ENCODE results near the gene LPIN2.

GRCh38 chr18:3052411-3052758 lies 39.4 kb upstream of the LPIN2 start:
- no peak for TF ChIP-seq YY1 (IDR thresholded peaks at IDR 0.05)
- TF ChIP-seq, protein P1, sequence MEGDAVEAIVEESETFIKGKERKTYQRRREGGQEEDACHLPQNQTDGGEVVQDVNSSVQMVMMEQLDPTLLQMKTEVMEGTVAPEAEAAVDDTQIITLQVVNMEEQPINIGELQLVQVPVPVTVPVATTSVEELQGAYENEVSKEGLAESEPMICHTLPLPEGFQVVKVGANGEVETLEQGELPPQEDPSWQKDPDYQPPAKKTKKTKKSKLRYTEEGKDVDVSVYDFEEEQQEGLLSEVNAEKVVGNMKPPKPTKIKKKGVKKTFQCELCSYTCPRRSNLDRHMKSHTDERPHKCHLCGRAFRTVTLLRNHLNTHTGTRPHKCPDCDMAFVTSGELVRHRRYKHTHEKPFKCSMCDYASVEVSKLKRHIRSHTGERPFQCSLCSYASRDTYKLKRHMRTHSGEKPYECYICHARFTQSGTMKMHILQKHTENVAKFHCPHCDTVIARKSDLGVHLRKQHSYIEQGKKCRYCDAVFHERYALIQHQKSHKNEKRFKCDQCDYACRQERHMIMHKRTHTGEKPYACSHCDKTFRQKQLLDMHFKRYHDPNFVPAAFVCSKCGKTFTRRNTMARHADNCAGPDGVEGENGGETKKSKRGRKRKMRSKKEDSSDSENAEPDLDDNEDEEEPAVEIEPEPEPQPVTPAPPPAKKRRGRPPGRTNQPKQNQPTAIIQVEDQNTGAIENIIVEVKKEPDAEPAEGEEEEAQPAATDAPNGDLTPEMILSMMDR (IDR thresholded peaks at IDR 0.05; ENCODE audit: low read depth, low read length, missing input control), result no peak
- no peak for TF ChIP-seq REST (IDR thresholded peaks at IDR 0.05)
- TF ChIP-seq FOXA1 (IDR thresholded peaks at IDR 0.05), result no peak
- peak in 1 of 2 donors; percentile 1 for TF ChIP-seq RAD21 (IDR thresholded peaks at IDR 0.05)
- TF ChIP-seq TAF1 (conservative IDR thresholded peaks at IDR 0.05), result no peak
- TF ChIP-seq EGR1 (IDR thresholded peaks at IDR 0.05; ENCODE audit: low read depth in 2 of 2), result no peak
